Left ventricle myocardium inferior (tissue), 1 donor: Measurements from ENCODE around the gene MSMP. TPM values are rescaled to one million over a fixed set of nuclear protein-coding genes. Genes with fewer than 3 reads are reported as not detected.

ENCODE experiments used
- DNase-seq: peaks from one replicate; pipeline ENCODE4 v3.0.0-alpha.2; 2020
- H3K27ac ChIP-seq: fragments of 200-600 bp; replicated peaks from 2 replicates; pipeline ENCODE4 v1.8.0; 2021
- H3K27me3 ChIP-seq: fragments of 200-600 bp; 2 replicates; pipeline ENCODE4 v1.8.0; 2021; ENCODE audit warnings: low read depth
- H3K36me3 ChIP-seq: fragments of 200-600 bp; 2 replicates; pipeline ENCODE4 v1.8.0; 2021
- H3K4me1 ChIP-seq: fragments of 200-600 bp; 2 replicates; pipeline ENCODE4 v1.8.0; 2021
- H3K4me3 ChIP-seq: fragments of 200-600 bp; 2 replicates; pipeline ENCODE4 v1.8.0; 2021; ENCODE audit warnings: mild to moderate bottlenecking, moderate library complexity
- H3K9me3 ChIP-seq: fragments of 200-600 bp; replicated peaks from 2 replicates; pipeline ENCODE4 v1.8.0; 2021
- CTCF ChIP-seq: fragments of 200-600 bp; IDR thresholded peaks from 2 replicates; pipeline ENCODE4 v1.8.0; 2021; ENCODE audit warnings: antibody characterized with exemption, mild to moderate bottlenecking, borderline replicate concordance
- intact Hi-C: fragments of 100-400 bp; cut with micrococcal nuclease; formaldehyde crosslinking; loops from one replicate; pipeline ENCODE4 v1.11.0; 2022
- total RNA-seq: library from RNA; stranded (reverse); fragmentation: NEBNext Ultra II Directional; extraction: Animal tissue kit (Norgen Biotek cat#: 25700); gene quantifications from one replicate; pipeline ENCODE4 v1.2.1, GENCODE V29; 2021
- donor health status: DM: no; HTN: yes; CAD: no; lungs with severe emphysema.

MSMP gene
- total RNA-seq, 1 donor from 2014 or later = not detected

- peak; percentile 67 for DNase-seq
- peak; percentile 87 for TF ChIP-seq CTCF
Observed at GRCh38 chr9:35790385-35791296, 36.6 kb upstream of the MSMP start.

GRCh38 chr9:35790025-35790384 lies 35.9 kb upstream of the MSMP start:
- intact Hi-C loops = no loop called here
- TF ChIP-seq CTCF = no peak
- DNase-seq = no peak
- Histone ChIP-seq H3K27ac (peak overlapping the region; percentile 91), H3K4me3 (no peak overlapping the region), H3K4me1 (peaks cover 45% of the 10 kb centered on the region), H3K36me3 (no peaks in the 10 kb centered on the region), H3K27me3 (no peaks in the 10 kb centered on the region), H3K9me3 (no peaks in the 10 kb centered on the region)

More at GRCh38 chr9:35790385-35791296, 36.6 kb upstream of the MSMP start:
- H3K36me3 ChIP-seq = no peaks in the 10 kb centered on the region
- peak overlapping the region; percentile 91 for H3K27ac ChIP-seq
- H3K4me3 ChIP-seq = peak overlapping the region; percentile 78
- no peaks in the 10 kb centered on the region for H3K27me3 ChIP-seq
- H3K9me3 ChIP-seq = no peaks in the 10 kb centered on the region
- H3K4me1 ChIP-seq = peaks cover 51% of the 10 kb centered on the region
- intact Hi-C loops = no loop called here

- intact Hi-C loops = loop anchor here (2.0 kb wide), 1 partner anchor 93 kb away; no protein-coding TSS in a partner anchor
- no peak for DNase-seq
- no peak overlapping the region for H3K4me3 ChIP-seq
- no peaks in the 10 kb centered on the region for H3K27me3 ChIP-seq
- peaks cover 40% of the 10 kb centered on the region for H3K4me1 ChIP-seq
- H3K27ac ChIP-seq = no peak overlapping the region
- TF ChIP-seq CTCF = no peak
- H3K36me3 ChIP-seq = no peaks in the 10 kb centered on the region
- no peaks in the 10 kb centered on the region for H3K9me3 ChIP-seq
Observed at GRCh38 chr9:35789541-35789940, 35.5 kb upstream of the MSMP start.

- H3K27me3 ChIP-seq = no peaks in the 10 kb centered on the region
- no peak for DNase-seq
- H3K27ac ChIP-seq = no peak overlapping the region
- H3K36me3 ChIP-seq = peaks cover 3% of the 10 kb centered on the region
- H3K4me3 ChIP-seq = no peak overlapping the region
- no peaks in the 10 kb centered on the region for H3K4me1 ChIP-seq
- intact Hi-C loops = no loop called here
- no peaks in the 10 kb centered on the region for H3K9me3 ChIP-seq
- TF ChIP-seq CTCF = no peak
Observed at GRCh38 chr9:35783418-35783817, 29.3 kb upstream of the MSMP start.

- Histone ChIP-seq H3K9me3 (no peaks in the 10 kb centered on the region), H3K27ac (no peak overlapping the region), H3K27me3 (no peaks in the 10 kb centered on the region), H3K4me1 (no peaks in the 10 kb centered on the region), H3K4me3 (no peak overlapping the region), H3K36me3 (peaks cover 3% of the 10 kb centered on the region)
- DNase-seq = no peak
- intact Hi-C loops = no loop called here
- TF ChIP-seq CTCF = no peak
Observed at GRCh38 chr9:35781066-35781465, 27.0 kb upstream of the MSMP start.
